Activated CD8-positive, alpha-beta memory T cell treated with anti-CD3 and anti-CD28 coated beads, Interleukin-2, amount 50 U/mL, for 24 hours (primary cell): ENCODE measurements around the gene CPZ.

ENCODE experiments used
- DNase-seq: peaks from one replicate; pipeline ENCODE4 v3.0.0-alpha.2; 2020; ENCODE audit errors: extremely low read depth

Gene CPZ

GRCh38 chr4:8594097-8595038 lies 1.8 kb downstream of the CPZ start:
- no peak for DNase-seq

GRCh38 chr4:8595237-8596087 lies 2.9 kb downstream of the CPZ start:
- no peak for DNase-seq

GRCh38 chr4:8596891-8597290 lies 4.3 kb downstream of the CPZ start:
- no peak for DNase-seq

- DNase-seq = no peak
These were observed 4.8 kb downstream of the CPZ start for GRCh38 chr4:8597319-8597718.

- no peak for DNase-seq
These were observed 5.2 kb downstream of the CPZ start for GRCh38 chr4:8597791-8598190.

GRCh38 chr4:8598391-8599090 lies 6.0 kb downstream of the CPZ start:
- no peak for DNase-seq

- no peak for DNase-seq
These were observed 6.5 kb downstream of the CPZ start for GRCh38 chr4:8599091-8599460.

GRCh38 chr4:8599657-8600056 lies 7.1 kb downstream of the CPZ start:
- DNase-seq = no peak

- no peak for DNase-seq
These were observed 7.7 kb downstream of the CPZ start for GRCh38 chr4:8600266-8600665.

- DNase-seq = no peak
These were observed 8.1 kb downstream of the CPZ start for GRCh38 chr4:8600686-8601085.

GRCh38 chr4:8601086-8601485 lies 8.5 kb downstream of the CPZ start:
- DNase-seq = no peak

GRCh38 chr4:8601556-8601955 lies 9.0 kb downstream of the CPZ start:
- DNase-seq = no peak

- no peak for DNase-seq
These were observed 10.3 kb downstream of the CPZ start for GRCh38 chr4:8602686-8603430.

- no peak for DNase-seq
These were observed 11.4 kb downstream of the CPZ start for GRCh38 chr4:8603931-8604330.

- DNase-seq = no peak
These were observed 12.7 kb downstream of the CPZ start for GRCh38 chr4:8605289-8605688.

GRCh38 chr4:8606476-8606875 lies 13.9 kb downstream of the CPZ start:
- DNase-seq = no peak

GRCh38 chr4:8606966-8607365 lies 14.4 kb downstream of the CPZ start:
- DNase-seq = no peak

- DNase-seq = no peak
These were observed 15.3 kb downstream of the CPZ start for GRCh38 chr4:8607603-8608481.

- no peak for DNase-seq
These were observed 16.3 kb downstream of the CPZ start for GRCh38 chr4:8608714-8609391.

- no peak for DNase-seq
These were observed 16.8 kb downstream of the CPZ start for GRCh38 chr4:8609406-8609805.
